HG03280 (cell line): ENCODE data around the gene DDIT4.
A peak's percentile ranks its signal among the peaks of the same experiment; 100 is the strongest.
"Not testable (repeated sequence)": the region's sequence is repeated elsewhere in the genome, so short reads cannot be mapped to it uniquely, and the experiment has no call there.

ENCODE experiments used
- ATAC-seq: cut with Tn5 transposase; IDR thresholded peaks from one replicate; pipeline ENCODE4 v1.9.1; 2021; ENCODE audit warnings: mild to moderate bottlenecking, moderate library complexity; ENCODE audit not compliant: unreplicated experiment

DDIT4 gene

DNA sequence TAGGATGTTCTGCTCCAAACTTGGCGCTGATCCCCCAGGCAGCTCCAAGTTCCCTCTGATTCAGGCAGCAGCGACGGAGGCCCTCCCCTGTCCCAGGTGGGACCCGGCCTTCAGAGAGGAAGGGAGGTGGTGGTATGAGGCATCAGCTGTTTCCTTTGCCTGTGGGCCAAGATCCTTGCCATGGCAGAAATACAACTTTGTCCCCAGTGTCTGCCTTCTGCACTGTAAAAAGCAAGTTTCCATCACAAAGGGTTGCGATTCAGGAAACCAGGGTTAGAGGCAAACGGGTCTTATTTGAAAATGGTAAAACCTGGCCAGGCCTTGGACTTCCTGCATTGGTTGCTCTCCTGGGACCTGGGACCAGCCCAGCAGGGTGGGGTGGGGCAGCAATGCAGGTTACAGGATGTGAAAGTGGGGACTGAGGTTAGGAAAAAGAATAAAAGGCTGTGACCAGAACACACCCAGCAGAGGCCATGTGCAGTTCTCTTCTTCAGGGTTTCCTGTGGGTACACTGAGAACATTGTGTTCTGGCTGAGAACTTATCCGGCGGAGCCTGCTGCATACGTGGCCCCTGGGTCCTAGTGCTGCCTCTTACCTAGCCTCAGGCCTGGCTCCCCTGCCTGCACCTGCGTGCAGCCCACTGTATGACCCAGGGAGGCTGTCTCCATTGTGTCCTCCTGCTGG lies 25.1 kb upstream of the DDIT4 start:
- ATAC-seq: peak; percentile 79

DNA sequence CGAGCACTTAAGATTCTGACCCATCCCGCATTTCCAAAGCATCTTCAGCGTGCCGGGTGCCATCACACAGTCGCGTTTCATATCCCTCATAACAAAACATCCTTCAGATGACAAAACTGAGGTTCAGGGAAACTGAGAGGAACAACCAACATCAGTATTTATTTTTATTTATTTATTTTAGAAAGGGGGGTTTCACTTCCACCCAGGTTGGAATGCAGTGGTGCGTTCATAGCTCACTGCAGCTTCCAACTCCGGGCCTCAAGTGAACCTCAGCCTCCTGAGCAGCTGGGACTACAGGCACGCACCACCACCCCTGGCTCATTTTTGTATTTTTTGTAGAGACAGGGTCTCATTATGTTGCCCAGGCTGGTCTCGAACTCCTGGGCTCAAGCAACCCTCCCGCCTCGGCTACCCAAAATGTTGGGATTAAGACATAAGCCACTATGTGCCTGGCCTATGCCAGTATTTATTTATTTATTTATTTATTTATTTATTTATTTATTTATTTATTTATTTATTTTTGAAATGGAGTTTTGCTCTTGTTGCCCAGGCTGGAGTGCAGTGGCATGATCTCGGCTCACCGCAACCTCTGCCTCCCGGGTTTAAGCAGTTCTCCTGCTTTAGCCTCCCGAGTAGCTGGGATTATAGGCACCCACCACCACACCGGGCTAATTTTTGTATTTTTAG lies 24.4 kb upstream of the DDIT4 start:
- not testable (repeated sequence) for ATAC-seq

DNA sequence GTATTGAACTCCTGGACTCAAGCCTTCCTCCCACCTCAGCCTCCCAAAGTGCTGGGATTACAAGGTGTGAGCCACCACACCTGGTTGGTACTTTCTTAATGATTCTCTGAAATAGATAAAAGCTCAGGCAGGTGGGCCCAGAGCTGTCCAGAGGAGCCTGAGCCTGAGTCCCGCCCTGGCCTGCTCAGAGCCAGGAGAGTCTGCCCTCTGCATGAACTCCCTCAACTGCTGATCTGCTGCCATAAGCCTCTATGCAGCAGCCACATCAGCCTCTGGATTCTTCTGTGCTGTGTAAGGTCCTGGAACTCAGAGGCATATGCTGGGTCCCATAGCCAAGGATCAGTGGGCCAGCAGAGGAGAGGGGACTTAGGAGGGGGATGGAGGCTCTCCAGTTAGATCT lies 23.1 kb upstream of the DDIT4 start:
- ATAC-seq: no peak

DNA sequence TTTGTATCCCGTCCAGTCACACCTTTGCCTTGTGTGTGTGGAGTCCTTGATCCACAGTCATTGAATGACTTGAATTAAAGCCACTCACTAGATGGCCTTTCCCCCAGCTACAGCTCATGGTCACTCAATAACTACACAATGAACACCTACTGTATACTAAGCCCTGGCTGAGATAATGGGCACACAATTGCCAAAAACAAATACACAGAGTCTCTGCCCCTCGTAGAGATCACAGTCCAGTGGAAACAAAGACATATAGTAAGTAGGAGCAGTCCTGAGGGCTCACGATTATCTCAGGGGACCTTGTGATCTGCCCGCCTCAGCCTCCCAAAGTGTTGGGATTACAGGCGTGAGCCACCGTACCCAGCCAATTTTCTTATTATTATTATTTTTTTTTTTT lies 22.1 kb upstream of the DDIT4 start:
- ATAC-seq: no peak

- ATAC-seq: no peak
These were observed 20.8 kb upstream of the DDIT4 start for GRCh38 chr10:72252972-72253371.

DNA sequence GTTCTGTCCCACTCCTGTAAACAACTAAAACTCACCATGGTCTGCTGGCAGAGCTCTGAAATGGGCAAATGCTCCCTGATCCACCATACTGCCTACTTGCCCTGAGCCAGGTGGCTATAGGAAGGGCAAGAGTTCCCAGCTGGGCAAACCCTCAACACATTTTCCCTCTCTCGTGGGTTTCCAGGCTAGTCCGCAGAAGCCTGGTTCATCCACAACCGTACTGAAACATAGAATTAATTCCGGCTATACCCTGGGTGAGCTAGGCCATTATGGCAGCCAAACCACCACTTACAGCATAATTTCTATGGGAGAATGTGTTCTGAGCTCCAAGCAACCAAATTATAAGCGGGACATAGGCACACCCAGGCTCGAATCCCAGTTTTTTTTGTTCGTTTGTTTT lies 20.1 kb upstream of the DDIT4 start:
- ATAC-seq: no peak

GRCh38 chr10:72254813-72255568 lies 18.7 kb upstream of the DDIT4 start:
- no peak for ATAC-seq

DNA sequence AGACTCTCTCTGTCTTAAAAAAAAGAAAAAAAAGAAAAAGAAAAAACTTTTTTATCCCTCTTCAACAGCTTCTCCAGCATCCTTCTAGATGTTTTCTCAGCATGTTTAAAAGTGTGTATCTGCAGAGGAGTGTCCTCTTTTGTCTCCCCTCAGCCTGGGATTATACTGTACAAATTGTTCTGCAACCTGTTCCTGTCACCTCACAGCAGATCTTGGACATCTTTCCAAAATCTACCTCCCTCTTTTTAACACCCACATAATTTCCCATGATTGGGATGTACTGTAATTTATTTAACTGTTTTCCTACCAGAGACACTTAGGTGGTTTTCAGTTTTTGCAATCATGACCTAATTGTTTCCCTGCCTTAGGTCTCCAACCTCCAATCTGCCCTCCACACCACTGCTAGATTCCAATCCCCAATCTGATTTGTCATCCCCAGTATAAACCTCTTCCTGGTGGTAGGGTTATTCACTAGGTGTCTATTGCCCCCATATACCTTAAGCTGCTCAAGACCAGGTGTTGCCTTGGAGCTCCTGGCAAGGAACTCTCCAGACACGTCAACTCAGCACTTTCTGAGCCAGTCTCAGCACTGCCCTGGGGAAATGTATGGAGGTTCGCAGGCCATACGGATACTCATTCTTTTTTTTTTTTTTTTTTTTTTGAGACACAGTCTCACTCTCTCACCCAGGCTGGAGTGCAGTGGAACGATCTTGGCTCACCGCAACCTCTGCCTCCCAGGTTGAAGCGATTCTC lies 17.6 kb upstream of the DDIT4 start:
- ATAC-seq: no peak

GRCh38 chr10:72257051-72257892 lies 16.5 kb upstream of the DDIT4 start:
- no peak for ATAC-seq

- no peak for ATAC-seq
These were observed 15.1 kb upstream of the DDIT4 start for GRCh38 chr10:72258617-72259016.

GRCh38 chr10:72259491-72260238 lies 14.1 kb upstream of the DDIT4 start:
- no peak for ATAC-seq

DNA sequence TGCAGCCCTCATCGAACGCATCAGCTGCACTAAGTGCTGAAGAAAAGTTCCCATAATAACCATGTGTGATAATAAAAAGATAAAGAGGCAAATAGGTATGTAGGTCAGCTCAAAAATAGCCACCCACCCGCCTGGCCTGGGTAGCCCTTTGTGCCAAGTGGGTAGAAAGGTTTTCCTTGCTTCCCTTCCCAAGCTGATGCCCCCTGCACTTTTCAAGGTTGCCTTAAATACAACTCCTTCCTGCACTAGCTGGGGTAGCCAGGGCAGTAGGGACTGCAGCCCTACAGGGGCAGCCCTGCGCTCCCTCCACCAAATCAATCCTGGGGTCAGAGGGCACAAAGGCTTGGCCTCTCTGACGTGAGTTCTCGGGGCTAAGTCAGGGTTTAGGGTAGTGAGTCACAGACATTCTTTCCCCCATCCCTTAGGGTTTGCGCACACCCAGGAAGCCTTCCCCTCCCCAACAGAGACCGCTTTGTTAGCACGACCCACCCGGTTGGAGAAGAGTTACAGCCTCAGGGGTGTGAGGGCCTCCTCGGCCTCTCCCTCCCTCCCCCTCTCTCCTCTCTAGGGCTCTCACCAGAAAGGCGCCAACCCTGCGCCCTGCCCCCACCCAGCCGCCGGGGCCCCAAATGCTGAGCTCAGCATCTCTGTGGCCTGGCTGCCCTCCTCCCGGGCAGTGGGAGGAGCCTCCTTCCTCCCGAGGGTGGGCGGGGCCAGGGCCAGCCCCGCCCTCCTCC lies 13.3 kb upstream of the DDIT4 start:
- peak; percentile 66 for ATAC-seq

- ATAC-seq: peak; percentile 44
These were observed 12.5 kb upstream of the DDIT4 start for GRCh38 chr10:72260976-72261783.

- ATAC-seq: peak; percentile 12
These were observed 11.8 kb upstream of the DDIT4 start for GRCh38 chr10:72261784-72262404.

- ATAC-seq: no peak
These were observed 10.0 kb upstream of the DDIT4 start for GRCh38 chr10:72263613-72264241.

GRCh38 chr10:72264536-72264935 lies 9.2 kb upstream of the DDIT4 start:
- no peak for ATAC-seq

DNA sequence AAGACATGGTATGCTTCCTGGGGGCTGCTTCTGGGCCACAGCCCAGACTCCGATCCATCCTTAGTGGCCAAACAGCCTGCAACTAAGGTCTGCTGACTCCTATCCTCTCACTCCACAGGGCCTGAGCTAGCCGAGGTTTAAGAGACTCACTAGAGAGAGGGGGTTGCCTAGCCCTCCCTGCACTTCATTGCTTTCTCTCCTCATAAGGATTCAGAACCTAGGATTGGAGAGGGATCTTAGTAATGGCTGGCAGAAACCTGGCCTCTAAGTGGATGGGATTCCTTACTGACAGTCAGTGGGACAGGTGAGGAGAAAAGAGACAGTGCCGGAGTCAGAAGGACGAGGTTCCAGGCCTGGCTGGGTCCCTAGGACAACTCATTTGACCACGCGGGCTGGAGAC lies 8.2 kb upstream of the DDIT4 start:
- ATAC-seq: no peak
